Stromal cell of bone marrow (primary cell): ENCODE measurements around the gene SLAMF9.
"Not testable (repeated sequence)": the region's sequence is repeated elsewhere in the genome, so short reads cannot be mapped to it uniquely, and the experiment has no call there.

Experiments used
- DNase-seq: peaks from one replicate; pipeline ENCODE4 v3.0.0-alpha.2; 2012; ENCODE audit warnings: low read depth

The SLAMF9 gene

GRCh38 chr1:159920202-159920601 lies 33.8 kb downstream of the SLAMF9 start:
- no peak for DNase-seq

DNA sequence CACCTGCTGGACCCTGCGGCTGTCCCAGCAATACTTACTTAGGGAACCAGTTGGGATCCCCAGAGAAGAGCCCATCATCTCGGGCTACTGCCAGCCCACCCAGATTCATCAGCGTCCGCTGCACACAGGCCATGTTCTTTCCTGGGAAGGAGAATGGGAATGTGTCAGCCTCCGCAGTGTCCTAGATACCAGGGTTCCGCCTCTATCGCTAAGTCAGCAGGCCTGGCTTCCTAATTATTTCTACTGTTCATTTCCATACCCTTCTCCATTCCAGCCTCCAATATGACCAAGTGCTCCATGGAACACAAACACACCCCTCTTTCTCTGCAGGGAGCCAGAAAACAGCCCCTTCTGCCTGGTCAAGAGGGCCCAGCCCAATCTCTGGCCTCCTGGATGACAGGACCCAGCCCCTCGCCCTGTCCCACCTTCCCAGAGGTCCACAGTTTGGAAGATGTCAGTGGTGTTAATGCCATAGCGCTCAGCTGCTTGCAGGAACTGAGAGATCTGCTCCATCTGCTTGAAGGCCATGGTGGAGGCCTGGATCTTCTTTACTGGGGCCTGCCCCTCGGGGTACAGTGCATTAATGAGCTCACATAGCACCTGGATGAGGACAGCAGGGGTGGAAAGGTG lies 34.7 kb downstream of the SLAMF9 start:
- DNase-seq: no peak

DNA sequence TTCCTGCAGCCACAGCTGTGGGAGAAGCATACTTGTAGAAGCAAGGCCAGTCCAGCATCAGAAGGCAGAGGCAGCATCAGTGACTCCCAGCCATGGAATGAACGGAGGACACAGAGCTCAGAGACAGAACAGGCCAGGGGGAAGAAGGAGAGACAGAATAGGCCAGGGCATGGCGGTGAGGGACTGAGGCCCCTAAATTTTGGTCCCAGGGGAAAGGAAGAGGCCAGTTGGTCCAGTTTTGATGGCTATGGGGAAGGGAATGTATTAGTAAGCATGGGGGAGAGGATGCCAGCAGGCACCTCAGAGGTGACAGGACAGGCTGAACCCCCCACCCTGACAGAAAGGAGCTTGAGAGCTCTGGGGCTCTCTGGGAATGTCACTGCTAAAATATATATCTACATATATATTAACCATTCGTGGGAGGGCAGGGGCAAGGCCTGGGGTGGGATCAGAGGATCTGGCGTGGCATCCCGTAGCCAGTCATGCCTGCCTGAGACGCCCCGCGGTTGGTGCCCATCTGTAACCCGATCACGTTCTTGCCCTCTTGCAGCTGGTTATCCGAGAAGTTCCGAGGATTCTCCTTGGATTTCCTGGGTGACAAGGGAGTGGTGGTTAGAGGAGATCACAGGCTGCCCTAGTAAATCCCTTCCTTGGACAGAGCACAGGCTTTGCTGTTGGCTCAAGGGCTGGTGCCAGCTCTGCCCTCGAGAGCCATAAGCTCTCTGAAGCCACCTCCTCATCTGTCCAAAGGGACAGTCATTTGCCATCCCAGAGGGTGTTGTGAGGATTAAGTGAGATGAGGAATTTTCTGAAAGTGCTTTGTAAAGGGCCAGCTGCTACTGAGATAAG lies 35.5 kb downstream of the SLAMF9 start:
- no peak for DNase-seq

- DNase-seq: no peak
Observed at GRCh38 chr1:159917533-159918351, 36.3 kb downstream of the SLAMF9 start.

- DNase-seq: no peak
Observed at GRCh38 chr1:159916242-159917051, 37.6 kb downstream of the SLAMF9 start.

DNA sequence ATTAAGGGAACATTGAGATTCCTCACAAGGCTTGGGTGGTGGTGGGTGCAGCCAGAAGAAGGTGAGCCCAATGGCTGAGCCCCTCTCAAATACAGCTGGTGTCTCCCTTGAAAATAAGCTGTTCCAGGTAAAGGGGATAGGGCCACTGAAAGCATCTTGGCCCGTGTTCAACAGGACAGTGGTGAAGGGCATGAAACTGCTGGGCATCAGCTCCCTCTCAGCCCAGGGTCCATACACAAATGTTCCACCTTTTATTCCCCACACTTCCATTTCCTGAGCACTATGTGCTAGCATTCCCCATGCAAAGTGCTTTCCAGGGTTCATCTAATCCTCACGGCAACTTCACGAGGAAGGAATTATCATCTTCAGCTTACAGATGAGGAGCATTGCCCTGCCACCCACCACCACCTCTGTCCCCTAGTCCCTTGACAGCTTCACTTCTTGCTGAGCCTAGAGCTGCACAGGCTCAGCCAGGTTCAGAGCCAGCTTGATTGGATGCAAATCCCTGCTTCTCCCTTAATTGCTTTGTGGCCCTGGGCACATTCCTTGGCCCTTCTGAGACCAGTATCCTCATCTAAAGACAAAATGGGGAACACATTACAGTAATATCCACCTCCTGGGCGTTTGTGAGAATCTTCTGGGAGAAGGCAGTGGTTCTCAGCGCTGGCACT lies 38.3 kb downstream of the SLAMF9 start:
- DNase-seq: no peak

GRCh38 chr1:159914252-159915018 lies 39.6 kb downstream of the SLAMF9 start:
- DNase-seq: no peak

DNA sequence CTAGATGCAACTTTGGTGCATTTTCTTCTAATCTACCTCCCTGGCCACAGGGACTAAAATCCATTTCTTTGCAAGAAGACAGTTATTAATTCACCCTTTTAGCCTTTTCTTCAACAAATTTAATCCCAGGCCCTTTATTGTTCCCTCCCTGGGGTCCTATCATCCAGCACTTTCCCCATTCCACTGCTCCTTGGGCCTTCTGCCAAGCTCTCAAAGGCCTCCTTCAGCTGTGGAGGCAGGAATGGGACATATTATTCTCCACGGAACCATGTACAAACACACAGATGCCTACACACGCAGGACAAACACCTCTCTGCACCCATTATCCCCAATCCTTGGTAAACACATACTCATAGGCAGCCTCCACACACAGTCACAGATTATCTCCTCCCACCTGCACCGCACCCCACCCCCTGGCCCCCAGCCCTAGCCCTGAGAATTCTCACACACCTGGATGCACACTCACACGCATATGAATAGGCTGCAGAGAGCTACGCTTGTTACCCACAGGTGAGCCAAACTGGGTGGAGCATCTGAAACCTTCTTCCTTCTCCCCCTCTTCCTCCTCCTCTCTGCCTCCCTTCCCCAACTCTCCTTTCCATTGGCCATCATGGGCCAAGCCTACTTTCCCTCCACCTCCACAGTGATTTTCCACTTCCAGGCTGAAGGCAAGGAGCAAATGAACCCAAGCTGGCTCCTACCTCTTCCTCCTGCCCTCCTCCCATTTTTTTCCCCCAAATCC lies 40.4 kb downstream of the SLAMF9 start:
- no peak for DNase-seq

GRCh38 chr1:159911326-159912070 lies 42.5 kb downstream of the SLAMF9 start:
- no peak for DNase-seq

- DNase-seq: no peak
Observed at GRCh38 chr1:159908031-159908940, 45.8 kb downstream of the SLAMF9 start.

GRCh38 chr1:159906960-159907359 lies 47.1 kb downstream of the SLAMF9 start:
- no peak for DNase-seq

- not testable (repeated sequence) for DNase-seq
Observed at GRCh38 chr1:159904036-159904435, 50.0 kb downstream of the SLAMF9 start.

GRCh38 chr1:159902541-159902940 lies 51.5 kb downstream of the SLAMF9 start:
- DNase-seq: no peak
